OCI-LY7 (cell line): ENCODE measurements around the gene GNLY. TPM values are rescaled to one million over a fixed set of nuclear protein-coding genes. Genes with fewer than 3 reads are reported as not detected.

Experiments used
- BruUV-seq: library from RNA; stranded (reverse); fragments of 400-500 nt; replicated peaks from 2 replicates; lab custom pipeline; 2021; lab: Mats Ljungman, UMichigan
- CTCF ChIA-PET: fragments of 300-600 bp; sonication (Branson Sonifier 250); formaldehyde crosslinking; loops from one replicate; lab custom pipeline; 2022; ENCODE audit warnings: antibody characterized with exemption; ENCODE audit not compliant: unreplicated experiment; lab: Charles Lee
- POLR2A ChIA-PET: fragments of 300-600 bp; sonication (Branson Sonifier 250); formaldehyde crosslinking; loops from one replicate; lab custom pipeline; 2022; ENCODE audit warnings: antibody characterized with exemption; lab: Charles Lee
- DNase-seq: peaks from one replicate; pipeline ENCODE4 v3.0.0-alpha.2; 2015; ENCODE audit warnings: low spot score
- H2AFZ ChIP-seq: fragments of 200-600 bp; sonication (generic), shearing (Covaris generic); 2 replicates; pipeline ENCODE4 v1.6.1; 2014; ENCODE audit warnings: mild to moderate bottlenecking, antibody characterized with exemption, low read length, moderate library complexity
- H3K27ac ChIP-seq: fragments of 200-600 bp; sonication (generic); 2 replicates; pipeline ENCODE4 v1.5.1; 2014; ENCODE audit warnings: mixed run types, low read depth, mild to moderate bottlenecking, moderate library complexity, low read length, inconsistent platforms; ENCODE audit not compliant: poor library complexity, severe bottlenecking
- H3K36me3 ChIP-seq: fragments of 200-600 bp; sonication (generic); 2 replicates; pipeline ENCODE4 v1.6.1; 2014; ENCODE audit warnings: mild to moderate bottlenecking, antibody characterized with exemption, low read length, moderate library complexity, mixed read lengths; ENCODE audit not compliant: insufficient read depth
- H3K4me1 ChIP-seq: fragments of 200-600 bp; sonication (generic); 2 replicates; pipeline ENCODE4 v1.5.1; 2014; ENCODE audit warnings: mild to moderate bottlenecking, low read length; ENCODE audit not compliant: insufficient read depth, poor library complexity, severe bottlenecking
- H3K4me2 ChIP-seq: fragments of 200-600 bp; sonication (generic); 2 replicates; pipeline ENCODE4 v1.6.1; 2014; ENCODE audit warnings: mild to moderate bottlenecking, low read length
- H3K4me3 ChIP-seq: fragments of 200-600 bp; sonication (generic); 2 replicates; pipeline ENCODE4 v1.5.1; 2014; ENCODE audit warnings: mild to moderate bottlenecking, low read depth, low read length; ENCODE audit not compliant: poor library complexity, severe bottlenecking
- H3K79me2 ChIP-seq: fragments of 200-600 bp; sonication (generic); 2 replicates; pipeline ENCODE4 v1.6.1; 2016; ENCODE audit warnings: low read depth, mild to moderate bottlenecking, low read length, moderate library complexity, mixed read lengths; ENCODE audit not compliant: insufficient read depth
- H3K9me2 ChIP-seq: fragments of 200-600 bp; sonication (generic); 2 replicates; pipeline ENCODE4 v1.6.1; 2016; ENCODE audit warnings: mild to moderate bottlenecking, low read length, mixed read lengths; ENCODE audit not compliant: insufficient read depth
- H3K9me3 ChIP-seq: fragments of 200-600 bp; sonication (generic); 2 replicates; pipeline ENCODE4 v1.6.1; 2014; ENCODE audit warnings: mild to moderate bottlenecking, mixed run types, low read length, mixed read lengths
- H4K20me1 ChIP-seq: fragments of 200-600 bp; sonication (generic); 2 replicates; pipeline ENCODE4 v1.6.1; 2014; ENCODE audit warnings: mild to moderate bottlenecking, antibody characterized with exemption, low read length, moderate library complexity, mixed read lengths; ENCODE audit not compliant: insufficient read depth
- CTCF ChIP-seq: fragments of 200-600 bp; sonication (generic); conservative IDR thresholded peaks from 2 replicates; pipeline ENCODE4 v1.5.1; 2014; ENCODE audit warnings: mild to moderate bottlenecking, antibody characterized with exemption, low read length, moderate library complexity, mixed read lengths
- EZH2phosphoT487 ChIP-seq: fragments of 200-600 bp; sonication (generic); IDR thresholded peaks from 2 replicates; pipeline ENCODE4 v1.6.1; 2018; ENCODE audit warnings: low read depth, borderline replicate concordance, mild to moderate bottlenecking, mixed run types, antibody characterized with exemption, low read length, moderate library complexity, mixed read lengths
- intact Hi-C: fragments of 100-400 bp; cut with micrococcal nuclease; formaldehyde crosslinking; loops from one replicate; pipeline ENCODE4 v1.10.0; 2022; ENCODE audit not compliant: unreplicated experiment
- total RNA-seq, 2 experiments: library from RNA; depleted of rRNA in 1 of 2; stranded (reverse); fragments of >200 nt in 1 of 2; shearing (Covaris generic) in 1 of 2; gene quantifications; 2 replicates each; pipeline ENCODE4 v1.2.3, GENCODE V29; 2014 to 2022

The GNLY gene
- total RNA-seq, 2 experiments from 2014 or later: not detected

DNA sequence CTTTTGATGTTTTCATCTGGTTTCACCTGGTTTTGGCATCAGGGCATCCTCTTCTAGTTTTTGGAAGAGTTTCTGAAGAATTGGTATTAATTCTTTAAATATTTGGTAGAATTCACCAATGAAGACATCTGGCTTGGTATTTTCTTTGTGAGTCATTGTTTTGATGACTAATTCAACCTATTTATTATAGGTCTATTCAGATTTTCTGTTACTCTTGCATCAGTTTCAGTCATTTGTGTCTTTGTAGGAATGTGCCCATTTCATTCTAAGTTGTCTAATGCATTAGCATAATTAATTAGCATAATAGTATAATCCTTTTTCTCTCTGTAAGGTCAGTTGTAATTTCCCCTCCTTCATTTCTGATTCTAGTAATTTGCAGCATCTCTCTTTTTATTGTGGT, 8.0 kb downstream of the GNLY start:
- no peak overlapping the region for H3K27ac ChIP-seq
- no peak overlapping the region for H3K4me3 ChIP-seq
- no peak overlapping the region for H2AFZ ChIP-seq
- H3K4me2 ChIP-seq: no peak overlapping the region
- no peaks in the 10 kb centered on the region for H3K36me3 ChIP-seq
- no peaks in the 10 kb centered on the region for H3K9me2 ChIP-seq
- intact Hi-C loops: no loop called here
- H3K79me2 ChIP-seq: no peaks in the 10 kb centered on the region
- H4K20me1 ChIP-seq: no peaks in the 10 kb centered on the region
- no peak for DNase-seq
- H3K9me3 ChIP-seq: no peaks in the 10 kb centered on the region
- no TSS peak for BruUV-seq
- ChIA-PET CTCF (no interaction called here), POLR2A (no interaction called here)
- peaks cover 11% of the 10 kb centered on the region for H3K4me1 ChIP-seq
- no peak for TF ChIP-seq EZH2phosphoT487
- no peak for TF ChIP-seq CTCF

DNA sequence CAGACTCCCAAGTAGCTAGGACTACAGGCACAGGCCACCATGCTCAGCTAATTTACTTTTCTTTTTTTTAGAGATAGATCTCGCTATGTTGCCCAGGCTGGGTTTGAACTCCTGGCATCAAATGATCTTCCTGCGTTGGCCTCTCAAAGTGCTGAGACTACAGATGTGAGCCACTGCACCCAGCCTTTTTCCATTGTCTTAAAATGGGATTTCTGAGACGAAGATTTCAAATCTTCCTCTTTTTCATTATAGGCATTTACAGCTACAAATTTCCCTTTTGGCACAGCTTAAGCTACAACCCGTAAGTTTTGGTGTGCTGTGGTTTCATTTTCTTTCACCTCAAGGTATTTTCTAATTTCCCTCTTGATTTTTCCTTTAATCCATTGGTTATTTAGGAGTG, 8.6 kb downstream of the GNLY start:
- H3K79me2 ChIP-seq: no peaks in the 10 kb centered on the region
- peaks cover 11% of the 10 kb centered on the region for H3K4me1 ChIP-seq
- no peaks in the 10 kb centered on the region for H3K9me2 ChIP-seq
- no peak overlapping the region for H2AFZ ChIP-seq
- H3K4me3 ChIP-seq: no peak overlapping the region
- TF ChIP-seq EZH2phosphoT487 (no peak), CTCF (no peak)
- ChIA-PET POLR2A (interaction anchor here (0.6 kb wide), 1 partner anchor 62 kb away, joined by 4 read pairs; no protein-coding TSS in a partner anchor), CTCF (no interaction called here)
- no peaks in the 10 kb centered on the region for H3K9me3 ChIP-seq
- H3K27ac ChIP-seq: no peak overlapping the region
- no peaks in the 10 kb centered on the region for H4K20me1 ChIP-seq
- intact Hi-C loops: no loop called here
- no TSS peak for BruUV-seq
- H3K4me2 ChIP-seq: no peak overlapping the region
- DNase-seq: no peak
- no peaks in the 10 kb centered on the region for H3K36me3 ChIP-seq

DNA sequence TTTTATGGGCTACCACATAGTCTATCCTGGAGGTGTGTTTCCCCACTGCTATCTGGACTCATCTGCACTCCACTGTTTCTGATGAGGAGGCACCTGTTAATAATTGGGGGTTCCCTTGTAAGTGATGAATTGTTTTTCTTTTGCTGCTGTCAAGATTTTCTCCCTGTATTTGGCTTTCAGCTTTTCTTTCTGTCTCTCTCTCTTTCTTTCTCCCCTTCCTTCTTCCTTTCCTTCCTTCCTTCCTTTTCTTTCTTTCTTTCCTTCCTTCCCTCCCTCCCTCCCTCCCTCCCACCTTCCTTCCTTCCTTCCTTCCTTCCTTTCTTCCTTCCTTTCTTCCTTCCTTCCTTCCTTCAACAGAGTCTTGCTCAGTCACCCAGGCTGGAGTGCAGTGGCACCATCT, 9.2 kb downstream of the GNLY start:
- Histone ChIP-seq H3K79me2 (no peaks in the 10 kb centered on the region), H3K4me2 (no peak overlapping the region), H2AFZ (no peak overlapping the region), H3K27ac (no peak overlapping the region), H3K4me1 (peaks cover 11% of the 10 kb centered on the region), H3K4me3 (no peak overlapping the region), H3K36me3 (no peaks in the 10 kb centered on the region), H4K20me1 (no peaks in the 10 kb centered on the region), H3K9me3 (no peaks in the 10 kb centered on the region), H3K9me2 (no peaks in the 10 kb centered on the region)
- no TSS peak for BruUV-seq
- ChIA-PET POLR2A (interaction anchor here (0.6 kb wide), 2 partner anchors 62 to 737 kb away, joined by 4 read pairs; no protein-coding TSS in a partner anchor), CTCF (no interaction called here)
- intact Hi-C loops: no loop called here
- DNase-seq: no peak
- TF ChIP-seq CTCF (no peak), EZH2phosphoT487 (no peak)
